EH (cell line): ENCODE data around the gene BCLAF1.

Experiments
- DNase-seq: peaks from one replicate; pipeline ENCODE4 v3.0.0-alpha.2; 2015; ENCODE audit warnings: low read depth

BCLAF1 gene, protein sequence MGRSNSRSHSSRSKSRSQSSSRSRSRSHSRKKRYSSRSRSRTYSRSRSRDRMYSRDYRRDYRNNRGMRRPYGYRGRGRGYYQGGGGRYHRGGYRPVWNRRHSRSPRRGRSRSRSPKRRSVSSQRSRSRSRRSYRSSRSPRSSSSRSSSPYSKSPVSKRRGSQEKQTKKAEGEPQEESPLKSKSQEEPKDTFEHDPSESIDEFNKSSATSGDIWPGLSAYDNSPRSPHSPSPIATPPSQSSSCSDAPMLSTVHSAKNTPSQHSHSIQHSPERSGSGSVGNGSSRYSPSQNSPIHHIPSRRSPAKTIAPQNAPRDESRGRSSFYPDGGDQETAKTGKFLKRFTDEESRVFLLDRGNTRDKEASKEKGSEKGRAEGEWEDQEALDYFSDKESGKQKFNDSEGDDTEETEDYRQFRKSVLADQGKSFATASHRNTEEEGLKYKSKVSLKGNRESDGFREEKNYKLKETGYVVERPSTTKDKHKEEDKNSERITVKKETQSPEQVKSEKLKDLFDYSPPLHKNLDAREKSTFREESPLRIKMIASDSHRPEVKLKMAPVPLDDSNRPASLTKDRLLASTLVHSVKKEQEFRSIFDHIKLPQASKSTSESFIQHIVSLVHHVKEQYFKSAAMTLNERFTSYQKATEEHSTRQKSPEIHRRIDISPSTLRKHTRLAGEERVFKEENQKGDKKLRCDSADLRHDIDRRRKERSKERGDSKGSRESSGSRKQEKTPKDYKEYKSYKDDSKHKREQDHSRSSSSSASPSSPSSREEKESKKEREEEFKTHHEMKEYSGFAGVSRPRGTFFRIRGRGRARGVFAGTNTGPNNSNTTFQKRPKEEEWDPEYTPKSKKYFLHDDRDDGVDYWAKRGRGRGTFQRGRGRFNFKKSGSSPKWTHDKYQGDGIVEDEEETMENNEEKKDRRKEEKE

DNA sequence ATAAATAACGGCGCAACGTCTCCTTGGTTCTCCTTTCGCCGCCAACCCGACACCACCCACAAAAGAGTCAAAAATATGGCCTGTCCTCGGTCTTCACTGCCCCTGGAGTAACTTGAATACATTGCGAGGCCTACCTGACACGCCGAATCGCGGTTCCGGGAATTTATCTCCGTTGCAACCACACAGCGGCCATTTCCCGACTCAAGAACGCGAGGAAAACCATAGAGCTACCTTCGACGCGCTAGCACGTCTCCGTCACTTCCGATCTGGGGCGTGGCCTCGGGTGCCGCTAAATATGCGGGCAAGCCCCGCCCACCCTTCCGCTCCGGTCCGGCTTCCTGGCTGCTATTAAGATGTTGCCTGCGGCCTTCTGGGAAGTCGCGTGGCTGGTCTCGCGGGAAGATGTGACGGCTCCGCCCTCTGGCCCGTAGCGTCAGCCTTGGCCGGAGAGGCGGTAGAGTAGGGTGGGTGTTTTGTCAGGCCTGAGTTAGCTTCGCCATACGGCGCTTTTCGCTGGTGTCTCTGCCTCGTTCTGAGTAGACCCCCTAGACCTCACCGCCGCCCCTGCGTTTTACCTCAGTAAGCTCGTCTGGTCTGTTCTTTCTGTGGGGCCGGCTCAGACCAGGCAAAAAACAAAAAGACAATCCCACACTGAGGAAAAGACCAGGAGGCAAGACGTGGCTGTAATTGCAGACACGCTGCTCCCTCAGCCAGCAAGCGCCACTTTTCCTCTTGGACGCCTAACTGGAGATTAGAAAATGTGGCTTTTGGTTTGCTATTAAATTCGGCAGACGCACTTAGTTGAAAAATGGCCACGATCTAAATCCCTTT lies at the start of gene BCLAF1:
Gene BCLAF1 (minus strand): TSS at position 268 of the 831 bp plus-strand sequence. CDS start 9,980 bp downstream, outside the sequence.
- DNase-seq = peak; percentile 99

DNA sequence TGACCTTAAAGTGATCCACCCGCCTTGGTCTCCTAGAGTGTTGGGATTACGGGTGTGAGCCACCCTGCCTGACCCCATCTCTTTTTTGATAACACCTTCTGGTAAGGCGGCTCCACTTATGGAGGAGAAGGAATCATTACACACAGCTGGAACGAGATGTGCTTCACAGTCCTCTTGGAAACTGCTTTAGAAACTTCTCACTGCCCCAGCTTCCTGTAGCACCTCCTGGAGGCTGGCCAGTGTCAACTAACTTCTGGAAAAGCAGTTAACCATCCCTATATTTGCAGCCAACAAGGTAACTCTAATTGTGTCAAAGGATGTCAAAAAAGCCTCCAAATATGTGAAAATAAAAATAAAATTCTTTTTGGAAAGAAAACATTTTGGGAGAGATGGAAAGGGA lies 48.8 kb upstream of the BCLAF1 start:
- no peak for DNase-seq

DNA sequence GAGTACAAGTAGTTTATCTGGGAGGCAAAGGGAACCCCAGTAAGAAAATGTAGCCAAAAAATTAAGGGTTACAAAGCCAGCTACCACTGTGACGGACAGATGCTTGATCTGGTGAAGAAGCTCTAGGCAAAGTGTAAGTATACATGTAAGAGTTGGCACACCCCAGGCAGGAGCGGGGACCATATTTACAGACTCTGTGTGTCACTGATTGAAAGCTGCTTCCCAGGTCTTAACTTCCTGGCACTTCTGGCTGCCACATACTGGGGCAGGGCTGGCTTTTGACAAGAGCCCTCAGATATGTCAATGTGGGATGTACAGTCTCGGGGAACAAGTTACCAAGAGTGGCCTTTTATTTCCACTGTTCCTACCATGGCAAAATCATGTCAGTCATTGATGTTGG lies 48.0 kb upstream of the BCLAF1 start:
- DNase-seq = no peak

DNA sequence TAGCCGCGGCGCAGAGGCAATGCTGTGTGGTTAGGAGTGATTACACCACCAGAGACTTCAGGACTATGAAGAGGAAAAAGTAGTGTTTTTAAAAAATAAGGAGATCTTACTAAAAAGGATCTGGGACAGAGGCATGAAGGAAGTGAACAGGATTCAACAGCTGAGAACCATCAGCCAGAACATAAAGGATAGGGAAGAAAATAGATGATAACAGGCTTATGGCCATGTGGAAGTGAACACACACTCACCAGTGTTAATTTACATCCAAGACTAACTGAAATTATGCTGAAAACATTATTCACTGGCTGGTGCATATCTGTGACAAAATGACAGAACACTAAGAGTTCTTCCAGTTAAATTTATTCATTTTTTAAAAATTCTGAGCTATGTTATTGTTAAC lies 47.5 kb upstream of the BCLAF1 start:
- DNase-seq = no peak

DNA sequence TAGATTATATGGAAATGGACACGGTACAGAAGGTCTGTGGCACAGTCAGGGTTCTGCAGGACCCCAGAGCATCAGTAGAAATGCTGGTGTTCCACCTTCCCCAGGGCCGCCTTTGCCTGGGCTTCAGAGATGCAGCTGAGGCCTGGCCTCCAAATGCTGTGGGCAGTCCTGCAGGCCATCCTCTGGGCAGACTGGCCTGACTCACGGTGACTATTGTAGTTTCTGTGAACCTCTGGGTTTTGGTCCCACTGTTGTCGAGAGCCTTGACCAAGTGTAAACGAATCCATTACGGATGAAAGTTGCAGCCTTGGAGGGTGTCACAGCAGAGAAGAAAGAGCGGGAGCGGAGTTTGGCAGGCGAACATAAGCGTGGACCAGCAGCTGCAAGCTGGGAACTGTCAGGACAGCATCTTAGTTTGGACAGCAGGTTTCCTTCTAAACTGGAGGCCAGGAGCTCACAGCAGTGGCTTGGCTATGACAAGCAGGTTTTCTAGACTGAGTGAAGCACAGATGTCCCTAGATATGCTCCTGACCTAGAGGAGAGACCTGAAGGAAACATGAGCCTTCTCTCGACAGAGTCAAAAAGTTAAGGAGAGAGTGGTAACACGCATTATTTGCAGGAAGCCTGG lies 46.2 kb upstream of the BCLAF1 start:
- DNase-seq = no peak

DNA sequence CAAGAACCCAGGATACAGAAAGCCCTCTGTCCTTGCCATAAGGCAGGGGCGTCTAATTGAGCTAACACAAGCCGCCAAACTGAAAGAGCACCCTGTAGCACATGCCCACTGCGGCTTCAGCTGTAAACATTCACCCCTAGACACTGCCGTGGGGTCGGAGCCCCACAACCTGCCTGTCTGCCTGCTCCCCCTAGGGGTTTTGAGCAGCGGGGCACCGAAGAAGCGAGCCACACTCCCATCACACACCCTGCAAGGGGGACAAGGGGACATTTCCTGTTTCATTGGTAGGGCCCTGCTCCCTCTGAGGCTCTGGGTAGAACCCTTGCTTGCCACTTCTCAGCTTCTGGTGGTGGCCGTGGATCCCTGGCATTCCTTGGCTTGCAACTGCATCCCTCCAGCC lies 45.2 kb upstream of the BCLAF1 start:
- DNase-seq = no peak

DNA sequence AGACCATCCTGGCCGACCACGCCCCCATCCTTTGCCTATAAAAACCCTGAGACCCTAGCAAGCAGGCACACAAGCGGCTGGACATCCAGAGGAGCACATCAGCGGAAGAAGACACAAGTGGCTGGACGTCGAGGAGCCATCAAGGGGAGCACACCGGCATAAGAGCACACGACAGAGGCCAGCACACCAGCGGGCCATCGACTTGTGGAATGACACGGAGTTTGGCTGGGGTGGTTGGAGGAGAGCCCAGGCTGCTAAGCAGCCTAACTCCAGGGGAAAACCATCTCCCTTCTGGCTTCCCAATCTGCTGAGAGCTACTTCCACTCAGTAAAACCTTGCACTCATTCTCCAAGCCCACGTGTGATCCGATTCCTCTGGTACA lies 44.8 kb upstream of the BCLAF1 start:
- DNase-seq = no peak

DNA sequence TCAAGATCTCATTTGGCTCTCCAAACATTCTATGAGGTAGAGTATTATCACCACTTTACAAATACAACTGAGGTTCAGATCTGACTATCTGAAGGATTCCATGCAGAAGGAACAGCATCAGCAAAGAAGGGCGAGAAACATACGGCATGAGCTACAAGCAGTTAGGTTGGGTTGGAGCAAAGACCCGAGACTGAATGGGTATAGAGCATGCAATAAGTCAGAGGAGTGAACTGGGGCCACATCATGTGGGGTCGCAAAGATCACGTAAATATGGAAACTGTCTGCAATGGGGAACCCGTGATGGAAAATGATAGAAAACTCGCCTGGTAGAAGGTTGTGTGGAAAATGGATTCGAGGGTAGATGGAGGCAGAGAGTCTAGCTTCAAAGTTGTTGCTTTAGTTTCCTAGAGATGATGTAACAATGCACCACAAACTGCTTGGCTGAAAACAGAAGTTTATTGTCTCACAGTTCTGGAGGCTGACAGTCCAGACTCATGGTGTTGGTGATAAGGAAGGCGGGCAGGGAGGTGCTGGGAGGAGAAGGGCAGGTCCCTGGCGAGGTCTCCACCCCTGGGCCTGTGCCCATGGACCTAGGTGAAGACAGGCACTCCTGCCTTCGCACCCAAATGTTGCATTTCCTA lies 44.3 kb upstream of the BCLAF1 start:
- DNase-seq = no peak

DNA sequence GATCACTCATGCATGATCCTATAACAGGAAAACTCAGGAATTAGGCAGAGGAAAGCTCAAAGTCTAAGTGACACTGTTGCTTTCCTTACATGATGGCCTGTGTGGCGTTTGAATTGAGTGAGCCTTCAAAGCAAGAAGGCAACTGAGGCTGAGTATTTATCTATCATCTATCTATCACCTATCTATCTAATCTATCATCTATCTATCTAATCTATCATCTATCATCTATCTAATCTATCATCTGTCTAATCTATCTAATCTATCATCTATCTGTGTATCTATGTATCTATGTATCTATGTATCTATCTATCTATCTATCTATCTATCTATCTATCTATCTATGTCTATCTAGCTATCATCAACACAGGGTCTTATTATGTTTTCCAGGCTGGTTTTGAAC lies 41.8 kb upstream of the BCLAF1 start:
- no peak for DNase-seq

DNA sequence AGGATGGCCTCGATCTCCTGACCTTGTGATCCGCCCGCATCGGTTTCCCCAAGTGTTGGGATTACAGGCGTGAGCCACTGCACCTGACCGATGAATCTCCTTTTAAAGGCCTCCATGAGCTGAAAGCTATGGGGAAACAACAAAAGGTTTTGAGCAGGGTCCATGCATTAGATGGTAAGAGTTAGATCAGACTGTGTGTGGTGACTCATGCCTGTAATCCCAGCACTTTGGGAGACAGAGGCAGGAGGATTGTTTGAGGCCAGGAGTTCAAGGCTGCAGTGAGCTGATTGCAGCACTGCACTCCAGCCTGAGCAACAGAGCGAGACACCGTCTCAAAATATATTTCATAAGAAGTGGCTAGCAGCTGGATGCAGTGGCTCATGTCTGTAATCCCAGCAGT lies 41.0 kb upstream of the BCLAF1 start:
- DNase-seq = no peak

DNA sequence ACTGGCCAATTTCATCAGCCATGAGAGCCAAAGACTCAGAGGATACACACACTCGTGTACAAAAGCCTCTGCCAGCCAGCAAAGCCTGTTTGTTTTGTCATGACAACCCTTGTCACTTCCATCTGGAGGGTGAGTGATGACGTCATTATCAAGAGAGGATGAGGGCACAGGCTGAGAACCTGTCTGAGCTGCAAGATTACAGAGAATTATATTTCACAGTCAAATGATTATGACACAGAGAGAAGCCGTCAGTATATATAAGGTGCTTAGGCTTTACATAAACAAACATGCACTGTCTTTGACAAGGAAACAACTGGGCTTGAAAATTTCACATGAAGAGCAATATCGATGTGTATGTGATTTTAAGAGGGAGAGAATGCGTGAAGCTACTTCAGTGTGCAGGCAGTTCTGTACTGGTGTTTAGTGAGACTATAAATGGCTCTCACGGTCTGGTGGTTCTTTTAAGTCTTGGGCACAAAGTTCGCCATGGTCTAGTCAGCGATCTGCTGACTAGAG lies 36.5 kb upstream of the BCLAF1 start:
- no peak for DNase-seq

DNA sequence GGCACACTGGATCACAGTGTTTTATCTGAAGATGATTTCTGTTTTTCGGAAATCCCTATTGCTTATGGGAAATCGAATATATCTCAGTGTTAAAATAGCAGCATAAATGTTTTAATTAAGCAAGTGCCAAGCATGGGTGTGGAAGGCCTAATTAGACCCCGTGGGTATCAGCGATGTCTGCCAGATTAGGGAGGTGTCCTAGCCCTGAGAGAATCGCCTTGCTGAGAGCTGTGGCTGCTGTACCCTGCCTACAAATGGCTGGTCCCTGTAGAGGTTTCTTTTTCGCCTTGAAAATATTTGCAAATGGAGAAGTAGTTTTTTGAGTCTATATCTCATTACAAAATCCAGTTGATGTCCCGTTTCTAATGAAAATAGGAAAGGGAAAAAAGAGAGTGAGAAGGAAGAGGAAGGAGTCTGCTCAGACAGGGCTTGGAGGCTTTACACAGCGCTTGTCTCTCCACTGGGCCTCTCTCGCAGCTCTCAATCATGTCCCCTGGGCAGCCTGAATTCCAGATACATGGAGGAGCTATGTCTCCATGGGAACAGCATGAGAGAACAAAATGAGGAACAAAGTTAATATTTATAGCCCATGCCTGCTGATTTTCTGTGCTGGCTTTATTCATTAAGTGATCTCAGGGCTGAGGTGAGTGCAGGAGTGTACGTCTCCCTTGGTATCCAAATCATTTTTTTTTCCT lies 35.2 kb upstream of the BCLAF1 start:
- DNase-seq = no peak

DNA sequence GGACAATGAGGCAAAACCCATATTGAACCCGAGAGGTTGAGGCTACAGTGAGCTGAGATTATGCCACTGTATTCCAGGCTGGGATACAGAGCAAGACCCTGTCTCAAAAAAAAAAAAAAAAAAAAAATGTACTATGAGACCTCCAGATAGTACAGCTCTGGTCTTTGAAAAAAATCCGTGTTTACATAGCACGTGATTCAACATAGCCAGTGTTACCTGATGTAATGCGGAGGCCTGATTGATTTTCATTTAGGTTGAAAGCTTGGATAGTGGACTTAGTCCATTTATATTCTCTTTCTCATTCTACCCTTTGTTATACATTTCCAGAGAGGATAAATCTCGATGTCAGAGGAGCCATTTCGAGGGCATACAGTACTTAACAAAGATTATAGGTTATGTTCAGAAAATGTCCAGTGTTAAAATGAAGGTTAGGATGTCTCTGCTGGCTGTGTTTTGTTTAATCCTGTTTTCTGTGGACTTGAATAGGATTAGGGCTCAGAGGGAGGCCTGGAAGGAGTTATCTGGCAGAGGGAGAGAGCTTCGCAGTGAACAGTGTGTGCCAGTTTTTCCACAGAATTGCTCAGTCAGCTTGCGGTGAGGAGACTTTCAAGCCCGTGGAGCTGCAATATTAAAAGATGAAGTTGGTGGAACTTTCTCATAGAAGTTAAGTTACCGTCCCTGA lies 33.9 kb upstream of the BCLAF1 start:
- DNase-seq = no peak

DNA sequence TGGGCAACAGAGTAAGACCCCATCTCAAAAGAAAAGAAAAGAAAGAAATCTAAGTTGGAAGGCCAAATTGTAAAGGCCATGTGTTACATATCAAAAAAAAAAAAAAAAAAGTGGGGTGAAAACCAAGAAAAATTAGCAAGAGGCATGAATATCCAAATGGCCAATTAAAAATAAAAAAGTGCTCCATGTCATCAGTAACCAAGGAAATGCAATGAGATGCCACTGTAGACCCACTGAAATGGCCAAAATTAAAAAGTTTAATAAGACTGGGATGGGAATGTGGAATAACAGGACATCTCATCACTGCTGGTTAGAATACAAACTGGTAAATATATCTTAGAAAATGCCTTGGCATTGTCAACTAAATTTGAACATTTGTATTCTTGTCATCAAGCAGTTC lies 30.1 kb upstream of the BCLAF1 start:
- no peak for DNase-seq

DNA sequence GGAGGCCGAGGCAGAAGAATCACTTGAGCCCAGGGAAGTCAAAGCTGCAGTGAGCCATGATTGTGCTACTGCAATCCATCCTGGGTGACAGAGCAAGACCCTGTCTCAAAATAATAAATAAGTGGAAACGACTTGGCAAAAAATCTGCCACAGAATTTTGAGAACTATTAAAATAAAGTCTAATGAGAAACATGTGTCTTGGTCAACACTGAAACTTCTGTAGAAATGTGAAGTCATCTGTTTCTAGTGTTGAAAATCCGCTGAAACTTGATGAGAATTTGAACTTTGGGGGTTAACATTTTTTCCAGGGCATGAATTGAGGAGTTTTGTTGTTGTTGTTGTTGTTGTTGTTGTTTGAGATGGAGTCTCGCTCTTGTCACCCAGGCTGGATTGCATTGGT lies 29.0 kb upstream of the BCLAF1 start:
- DNase-seq = no peak

DNA sequence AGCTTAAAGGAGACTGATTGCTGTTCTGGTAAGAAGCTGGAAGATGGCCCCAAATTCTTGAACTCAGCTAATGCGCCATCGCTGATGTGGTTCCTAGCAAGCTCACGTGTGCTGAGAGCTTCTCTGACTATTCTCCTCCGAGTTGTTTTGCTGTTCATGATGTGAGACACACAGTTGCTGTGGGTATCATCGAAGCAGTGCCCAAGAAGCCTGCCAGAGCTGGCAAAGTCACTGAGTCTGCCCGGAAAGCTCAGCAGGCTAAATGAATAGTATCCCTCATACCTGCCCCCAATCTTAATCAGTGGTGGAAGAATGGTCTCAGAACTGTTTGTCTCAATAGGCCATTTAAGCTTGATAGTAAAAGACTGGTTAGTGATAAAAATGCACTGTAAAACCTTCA lies 28.3 kb upstream of the BCLAF1 start:
- no peak for DNase-seq

DNA sequence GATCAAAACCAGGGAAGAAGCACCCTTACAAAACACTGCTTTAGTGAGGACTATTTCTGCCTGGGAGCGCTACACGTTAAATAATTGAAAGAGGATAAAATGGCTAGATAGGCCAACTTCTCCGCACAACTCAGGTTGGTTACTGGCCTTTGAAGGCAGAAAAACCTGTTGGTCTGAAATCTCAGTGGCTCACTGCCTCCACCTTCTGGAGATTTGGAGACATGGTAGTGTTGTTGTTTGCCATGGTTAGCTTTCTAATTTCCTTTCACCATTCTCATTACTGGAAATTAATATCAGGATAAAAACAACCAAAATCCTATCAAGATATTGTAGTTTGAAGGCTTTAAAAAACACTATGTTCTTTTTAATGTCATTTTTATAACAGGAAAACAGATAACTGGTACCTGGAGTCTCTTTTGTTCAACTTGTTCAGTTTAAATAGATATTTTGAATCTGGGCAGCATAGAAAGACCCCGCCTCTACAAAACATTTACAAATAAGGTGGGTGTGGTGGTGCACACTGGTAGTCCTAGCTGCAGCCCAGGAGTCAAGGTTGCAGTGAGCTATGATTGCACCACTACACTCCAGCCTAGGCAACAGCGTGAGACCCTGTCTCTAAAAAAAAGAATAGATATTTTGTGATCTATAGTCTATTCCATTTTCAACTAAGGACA lies 27.5 kb upstream of the BCLAF1 start:
- peak; percentile 65 for DNase-seq

DNA sequence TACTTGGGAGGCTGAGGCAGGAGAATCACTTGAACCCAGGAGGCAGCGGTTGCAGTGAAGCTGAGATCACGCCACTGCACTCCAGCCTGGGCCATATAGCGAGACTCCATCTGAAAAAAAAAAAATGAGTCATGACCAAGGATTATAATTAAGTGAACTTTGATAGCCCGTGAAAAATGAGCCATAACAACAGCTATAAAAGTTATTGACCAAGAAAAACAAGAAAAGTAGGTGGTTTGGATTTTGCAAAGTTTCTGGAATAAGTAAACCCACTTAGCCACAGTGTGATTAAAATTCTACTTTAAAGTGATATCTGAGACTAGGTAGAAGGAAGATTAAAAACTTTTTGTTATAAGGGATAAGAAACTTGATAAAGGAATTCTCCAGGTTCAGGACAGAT lies 25.9 kb upstream of the BCLAF1 start:
- no peak for DNase-seq

DNA sequence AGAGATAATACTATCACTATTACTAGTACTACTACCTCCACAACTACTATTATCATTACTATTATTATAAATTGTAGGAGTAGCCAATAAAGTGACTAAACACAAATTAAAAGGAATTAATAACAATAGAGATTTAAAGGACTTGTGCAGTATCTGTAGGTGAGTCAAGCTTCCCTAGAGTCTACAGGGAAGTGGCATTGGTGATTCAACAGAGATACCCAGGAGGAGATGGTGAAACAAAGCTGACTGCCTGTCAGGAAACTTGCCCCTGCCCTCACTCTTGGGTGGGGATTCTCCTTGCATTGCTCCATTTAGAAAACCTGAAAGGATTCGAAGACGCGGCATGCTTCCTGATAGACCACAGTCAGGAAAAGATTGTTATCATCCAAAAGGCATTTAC lies 23.3 kb upstream of the BCLAF1 start:
- DNase-seq = no peak
